Gastroesophageal sphincter (tissue), 3 donors: ENCODE results near the gene SLC26A6.

ENCODE experiments used
- EP300 ChIP-seq: sonication (generic); formaldehyde crosslinking; IDR thresholded peaks from one replicate; pipeline ENCODE4 v1.6.1; 2017; ENCODE audit warnings: antibody characterized with exemption, mild to moderate bottlenecking
- POLR2A ChIP-seq, 2 donors: fragments of 450-650 bp; IDR thresholded peaks; one replicate each; pipeline ENCODE4 v1.6.1; 2017; ENCODE audit warnings: antibody characterized with exemption in 2 of 2, mild to moderate bottlenecking in 2 of 2, moderate library complexity in 1 of 2
- TF ChIP-seq, protein P1 (sequence below), 4 experiments: fragments of 200-600 bp in 2 of 4; fragments of 450-650 bp in 2 of 4; sonication (generic) in 1 of 4; IDR thresholded peaks; one replicate each; pipeline ENCODE4 v1.5.1; 2017 to 2019; ENCODE audit warnings: antibody characterized with exemption in 4 of 4, mild to moderate bottlenecking in 2 of 4, moderate library complexity in 2 of 4

DNA sequence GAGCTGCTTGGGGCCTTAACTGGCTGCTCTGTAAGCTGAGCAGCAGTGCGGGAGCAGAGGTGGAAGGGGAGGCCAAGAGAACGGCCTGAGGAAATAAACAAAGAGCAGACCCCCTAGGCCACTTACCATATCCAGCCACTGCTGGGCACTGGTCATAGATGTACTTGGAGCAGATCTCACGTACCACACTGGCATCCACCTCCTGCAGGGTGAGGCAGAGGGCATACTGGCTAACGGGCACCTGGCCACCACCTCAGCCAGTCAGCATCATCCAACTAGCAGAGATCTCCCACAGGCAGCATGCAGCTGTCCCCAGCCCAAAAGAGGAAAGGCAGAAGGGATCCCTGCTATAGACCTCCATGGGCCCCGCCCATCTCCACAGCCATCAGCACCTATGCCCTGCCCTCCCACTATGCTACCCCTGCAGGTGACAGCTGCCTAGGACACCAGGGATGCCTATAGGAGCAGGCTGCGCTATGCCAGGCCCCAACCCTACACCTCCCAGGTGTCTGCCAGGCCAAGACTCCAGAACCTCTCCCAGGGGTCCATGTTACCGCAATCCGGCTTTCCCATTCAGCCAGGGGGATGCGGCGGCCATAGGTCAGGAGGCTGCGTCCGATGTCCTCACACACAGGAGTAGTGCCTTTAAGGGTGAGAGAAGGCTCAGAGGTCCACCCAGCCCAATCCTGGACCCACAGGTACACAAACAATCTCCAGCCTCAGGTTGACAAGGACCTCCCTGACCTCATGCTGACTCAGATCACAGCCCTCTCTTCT lies 35.6 kb downstream of the SLC26A6 start:
- TF ChIP-seq POLR2A (IDR thresholded peaks at IDR 0.05): no peak
- no peak for TF ChIP-seq EP300
- TF ChIP-seq, protein P1, sequence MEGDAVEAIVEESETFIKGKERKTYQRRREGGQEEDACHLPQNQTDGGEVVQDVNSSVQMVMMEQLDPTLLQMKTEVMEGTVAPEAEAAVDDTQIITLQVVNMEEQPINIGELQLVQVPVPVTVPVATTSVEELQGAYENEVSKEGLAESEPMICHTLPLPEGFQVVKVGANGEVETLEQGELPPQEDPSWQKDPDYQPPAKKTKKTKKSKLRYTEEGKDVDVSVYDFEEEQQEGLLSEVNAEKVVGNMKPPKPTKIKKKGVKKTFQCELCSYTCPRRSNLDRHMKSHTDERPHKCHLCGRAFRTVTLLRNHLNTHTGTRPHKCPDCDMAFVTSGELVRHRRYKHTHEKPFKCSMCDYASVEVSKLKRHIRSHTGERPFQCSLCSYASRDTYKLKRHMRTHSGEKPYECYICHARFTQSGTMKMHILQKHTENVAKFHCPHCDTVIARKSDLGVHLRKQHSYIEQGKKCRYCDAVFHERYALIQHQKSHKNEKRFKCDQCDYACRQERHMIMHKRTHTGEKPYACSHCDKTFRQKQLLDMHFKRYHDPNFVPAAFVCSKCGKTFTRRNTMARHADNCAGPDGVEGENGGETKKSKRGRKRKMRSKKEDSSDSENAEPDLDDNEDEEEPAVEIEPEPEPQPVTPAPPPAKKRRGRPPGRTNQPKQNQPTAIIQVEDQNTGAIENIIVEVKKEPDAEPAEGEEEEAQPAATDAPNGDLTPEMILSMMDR (IDR thresholded peaks at IDR 0.05): no peak
